K562 (cell line): ENCODE results near the gene PNKD. TPM values are rescaled to one million over a fixed set of nuclear protein-coding genes. Genes with fewer than 3 reads are reported as not detected.

ENCODE experiments used
- ATF6 ChIP-seq: sonication (generic); formaldehyde crosslinking; IDR thresholded peaks from 2 replicates; pipeline ENCODE4 v1.4.0; 2020; ENCODE audit warnings: mild to moderate bottlenecking, missing genetic modification reagents
- CGGBP1 ChIP-seq: fragments of 250-450 bp; sonication (Bioruptor Pico); IDR thresholded peaks from 2 replicates; pipeline ENCODE4 v1.9.0; 2021; ENCODE audit warnings: mild to moderate bottlenecking
- CHD1 ChIP-seq: fragments of 200-600 bp; sonication (generic); IDR thresholded peaks from one replicate; pipeline ENCODE4 v1.6.1; 2012; ENCODE audit warnings: mild to moderate bottlenecking, moderate library complexity, low read length, inconsistent platforms
- CREBBP ChIP-seq: IDR thresholded peaks from one replicate; pipeline ENCODE4 v1.6.1; 2012; ENCODE audit warnings: low read depth, mild to moderate bottlenecking, control low read depth, inconsistent platforms, low read length
- DMBX1 ChIP-seq: fragments of 250-450 bp; sonication (Bioruptor Pico); IDR thresholded peaks from 2 replicates; pipeline ENCODE4 v1.8.0; 2022; ENCODE audit warnings: inconsistent platforms, mild to moderate bottlenecking, moderate library complexity, borderline replicate concordance
- EP300 ChIP-seq: IDR thresholded peaks from 2 replicates; pipeline ENCODE4 v1.6.1; 2012; ENCODE audit warnings: low read length, improper control_type of control experiment
- GTF2A2 ChIP-seq: IDR thresholded peaks from 2 replicates; pipeline ENCODE4 v1.6.1; 2016; ENCODE audit warnings: mild to moderate bottlenecking, missing genetic modification characterization, missing compliant biosample characterization
- ILF3 ChIP-seq: fragments of 450-650 bp; IDR thresholded peaks from 2 replicates; pipeline ENCODE4 v1.6.1; 2018; ENCODE audit warnings: antibody characterized with exemption, mild to moderate bottlenecking, moderate library complexity, borderline replicate concordance
- KAT8 ChIP-seq: fragments of 450-650 bp; IDR thresholded peaks from 2 replicates; pipeline ENCODE4 v1.6.1; 2016; ENCODE audit warnings: low read depth, mild to moderate bottlenecking
- MECOM ChIP-seq: fragments of 250-450 bp; sonication (Bioruptor Pico); IDR thresholded peaks from 2 replicates; pipeline ENCODE4 v1.8.0; 2022; ENCODE audit warnings: inconsistent platforms
- NFYB ChIP-seq: IDR thresholded peaks from 2 replicates; pipeline ENCODE4 v1.6.1; 2011; ENCODE audit warnings: mild to moderate bottlenecking, moderate library complexity; ENCODE audit not compliant: insufficient read length; ENCODE audit errors: extremely low read depth
- PTRF ChIP-seq: fragments of 450-650 bp; IDR thresholded peaks from 2 replicates; pipeline ENCODE4 v1.6.1; 2016; ENCODE audit warnings: mild to moderate bottlenecking, missing genetic modification characterization, missing compliant biosample characterization
- RBM39 ChIP-seq: fragments of 200-400 bp; formaldehyde crosslinking; optimal IDR thresholded peaks from 2 replicates; pipeline ENCODE3; 2018; ENCODE audit warnings: low read depth, low read length
- SRSF7 ChIP-seq: fragments of 200-400 bp; formaldehyde crosslinking; optimal IDR thresholded peaks from 2 replicates; pipeline ENCODE3; 2017; ENCODE audit warnings: mild to moderate bottlenecking, low read depth, low read length
- TOE1 ChIP-seq, 2 experiments: fragments of 450-650 bp in 1 of 2; sonication (generic) in 1 of 2; formaldehyde crosslinking in 1 of 2; IDR thresholded peaks; 2 replicates each; pipeline versions ENCODE4 v1.7.1 to v1.8.0; 2016 to 2022; ENCODE audit warnings: borderline replicate concordance in 2 of 2, mild to moderate bottlenecking in 2 of 2, antibody characterized with exemption in 1 of 2, inconsistent platforms in 1 of 2, low read depth in 1 of 2, missing genetic modification reagents in 1 of 2, moderate library complexity in 1 of 2
- ZEB2 ChIP-seq: fragments of 450-650 bp; IDR thresholded peaks from 2 replicates; pipeline ENCODE4 v1.6.1; 2016
- ZNF384 ChIP-seq: IDR thresholded peaks from 2 replicates; pipeline ENCODE4 v1.6.1; 2012; ENCODE audit warnings: low read depth, low read length, improper control_type of control experiment
- ZNF644 ChIP-seq: fragments of 200-800 bp; sonication (Bioruptor generic); IDR thresholded peaks from 2 replicates; pipeline ENCODE4 v1.6.1; 2016; ENCODE audit warnings: low read depth, missing genetic modification characterization, missing compliant biosample characterization
- ZNF79 ChIP-seq: fragments of 250-450 bp; sonication (Bioruptor Pico); IDR thresholded peaks from 2 replicates; pipeline ENCODE4 v1.4.0; 2020; ENCODE audit warnings: low read depth, mild to moderate bottlenecking, moderate library complexity
- polyA plus RNA-seq, 8 experiments: library from polyadenylated mRNA; depleted of rRNA in 4 of 8; stranded (reverse) in 5 of 8; unstranded in 3 of 8; fragments of >200 nt; fragmentation: Nextera tagmentation in 2 of 8; fragmentation: Illumina TruSeq in 1 of 8; extraction: Ambion mirVana in 2 of 8; extraction: Trizol in 1 of 8; gene quantifications; 2 replicates each; pipeline versions ENCODE4 v1.2.1 to v1.2.3, GENCODE V29; 2011 to 2014; ENCODE audit warnings: inconsistent platforms in 1 of 8, missing spikeins in 1 of 8
- total RNA-seq, 7 experiments: library from RNA; depleted of rRNA in 6 of 7; stranded (reverse); fragments of >200 nt in 6 of 7; fragmentation: Illumina TruSeq in 2 of 7; extraction: Trizol in 2 of 7; gene quantifications; 2 replicates each; pipeline versions ENCODE4 v1.2.1 to v1.2.3, GENCODE V29; 2011 to 2021; ENCODE audit warnings: low replicate concordance in 1 of 7
- TF ChIP-seq, protein P1 (sequence below): fragments of 250-450 bp; sonication (Bioruptor Pico); IDR thresholded peaks from 2 replicates; pipeline ENCODE4 v1.5.0; 2020; ENCODE audit warnings: mild to moderate bottlenecking
- TF ChIP-seq, protein P2 (sequence below): fragments of 250-450 bp; sonication (Bioruptor Pico); IDR thresholded peaks from 2 replicates; pipeline ENCODE4 v1.5.0; 2021
- TF ChIP-seq, protein P3 (sequence below): fragments of 450-650 bp; IDR thresholded peaks from 2 replicates; pipeline ENCODE4 v1.6.1; 2018; ENCODE audit warnings: mild to moderate bottlenecking, low read depth; ENCODE audit not compliant: partially characterized antibody

The PNKD gene
- total and polyA plus RNA-seq, 9 of the 15 experiments (the other 6 are each of a cell fraction or from before 2014, with no cell fraction given), result 26.0 to 105 (median 60.1) TPM

DNA sequence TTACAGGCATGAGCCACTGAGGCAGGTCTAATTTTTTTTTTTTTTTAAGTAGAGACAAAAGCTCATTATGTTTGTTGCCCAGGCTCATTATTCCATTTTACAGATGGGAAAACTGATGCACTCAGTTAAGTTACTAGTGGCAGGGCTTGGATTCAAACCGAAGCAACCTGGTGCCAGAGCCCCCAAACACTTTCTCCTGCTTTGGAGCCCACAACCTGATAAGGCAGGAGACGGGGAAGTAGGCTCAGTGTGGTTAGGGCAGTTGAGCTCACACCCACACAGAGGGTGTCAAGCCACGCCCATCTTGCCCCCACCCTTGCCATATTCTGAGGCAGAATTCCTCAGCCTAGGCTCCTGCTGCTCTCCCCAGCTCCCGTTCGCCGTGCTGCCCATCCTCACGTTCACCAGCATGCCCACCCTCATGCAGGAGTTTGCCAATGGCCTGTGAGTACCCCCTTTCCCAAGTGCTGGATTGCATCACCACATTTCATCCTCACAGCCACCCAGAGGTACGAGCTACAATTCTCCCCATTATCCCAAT, 123.5 kb downstream of the PNKD start (continued):
- no peak for TF ChIP-seq DMBX1
- no peak for TF ChIP-seq ZNF79 (CRISPR knock-in tag)
- no peak for TF ChIP-seq ZNF384
- TF ChIP-seq TOE1 (IDR thresholded peaks at IDR 0.05; ENCODE audit: borderline replicate concordance), result no peak
- no peak for TF ChIP-seq TOE1 (CRISPR knock-in tag; IDR thresholded peaks at IDR 0.05; ENCODE audit: borderline replicate concordance, low read depth)
- TF ChIP-seq ZEB2, result no peak
- TF ChIP-seq EP300, result 0 out of 2 replicates have a peak, but pooled peaks have one; percentile 18
- no peak for TF ChIP-seq PTRF
- TF ChIP-seq, protein P1, sequence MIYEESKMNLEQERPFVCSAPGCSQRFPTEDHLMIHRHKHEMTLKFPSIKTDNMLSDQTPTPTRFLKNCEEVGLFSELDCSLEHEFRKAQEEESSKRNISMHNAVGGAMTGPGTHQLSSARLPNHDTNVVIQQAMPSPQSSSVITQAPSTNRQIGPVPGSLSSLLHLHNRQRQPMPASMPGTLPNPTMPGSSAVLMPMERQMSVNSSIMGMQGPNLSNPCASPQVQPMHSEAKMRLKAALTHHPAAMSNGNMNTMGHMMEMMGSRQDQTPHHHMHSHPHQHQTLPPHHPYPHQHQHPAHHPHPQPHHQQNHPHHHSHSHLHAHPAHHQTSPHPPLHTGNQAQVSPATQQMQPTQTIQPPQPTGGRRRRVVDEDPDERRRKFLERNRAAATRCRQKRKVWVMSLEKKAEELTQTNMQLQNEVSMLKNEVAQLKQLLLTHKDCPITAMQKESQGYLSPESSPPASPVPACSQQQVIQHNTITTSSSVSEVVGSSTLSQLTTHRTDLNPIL (CRISPR knock-in tag), result no peak
- TF ChIP-seq, protein P2, sequence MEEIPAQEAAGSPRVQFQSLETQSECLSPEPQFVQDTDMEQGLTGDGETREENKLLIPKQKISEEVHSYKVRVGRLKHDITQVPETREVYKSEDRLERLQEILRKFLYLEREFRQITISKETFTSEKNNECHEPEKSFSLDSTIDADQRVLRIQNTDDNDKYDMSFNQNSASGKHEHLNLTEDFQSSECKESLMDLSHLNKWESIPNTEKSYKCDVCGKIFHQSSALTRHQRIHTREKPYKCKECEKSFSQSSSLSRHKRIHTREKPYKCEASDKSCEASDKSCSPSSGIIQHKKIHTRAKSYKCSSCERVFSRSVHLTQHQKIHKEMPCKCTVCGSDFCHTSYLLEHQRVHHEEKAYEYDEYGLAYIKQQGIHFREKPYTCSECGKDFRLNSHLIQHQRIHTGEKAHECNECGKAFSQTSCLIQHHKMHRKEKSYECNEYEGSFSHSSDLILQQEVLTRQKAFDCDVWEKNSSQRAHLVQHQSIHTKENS, result no peak
- TF ChIP-seq ATF6 (CRISPR knock-in tag), result peak; percentile 41; the same call in 1 of the 2 replicates
- TF ChIP-seq GTF2A2 (tag), result no peak
- TF ChIP-seq RBM39, result no peak
- TF ChIP-seq, protein P3, sequence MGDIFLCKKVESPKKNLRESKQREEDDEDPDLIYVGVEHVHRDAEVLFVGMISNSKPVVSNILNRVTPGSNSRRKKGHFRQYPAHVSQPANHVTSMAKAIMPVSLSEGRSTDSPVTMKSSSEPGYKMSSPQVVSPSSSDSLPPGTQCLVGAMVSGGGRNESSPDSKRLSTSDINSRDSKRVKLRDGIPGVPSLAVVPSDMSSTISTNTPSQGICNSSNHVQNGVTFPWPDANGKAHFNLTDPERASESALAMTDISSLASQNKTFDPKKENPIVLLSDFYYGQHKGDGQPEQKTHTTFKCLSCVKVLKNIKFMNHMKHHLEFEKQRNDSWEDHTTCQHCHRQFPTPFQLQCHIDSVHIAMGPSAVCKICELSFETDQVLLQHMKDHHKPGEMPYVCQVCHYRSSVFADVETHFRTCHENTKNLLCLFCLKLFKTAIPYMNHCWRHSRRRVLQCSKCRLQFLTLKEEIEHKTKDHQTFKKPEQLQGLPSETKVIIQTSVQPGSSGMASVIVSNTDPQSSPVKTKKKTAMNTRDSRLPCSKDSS, result no peak
- no peak for TF ChIP-seq CHD1
- no peak for TF ChIP-seq MECOM (CRISPR knock-in tag)
- TF ChIP-seq NFYB, result no peak
- TF ChIP-seq ILF3, result no peak
- TF ChIP-seq CGGBP1 (CRISPR knock-in tag), result no peak
- no peak for TF ChIP-seq KAT8
- TF ChIP-seq ZNF644 (tag), result no peak
- no peak for TF ChIP-seq CREBBP
- TF ChIP-seq SRSF7, result no peak
